ENCODE results near the gene SPAG16. TPM values are rescaled to one million over a fixed set of nuclear protein-coding genes. Genes with fewer than 3 reads are reported as not detected.
A peak's percentile ranks its signal among the peaks of the same experiment; 100 is the strongest.

The SPAG16 gene
- total and polyA plus RNA-seq, 2 of the 13 experiments (the other 11 are each of a cell fraction or from before 2014, with no cell fraction given): 9.6 to 26.5 TPM

GRCh38 chr2:214410918-214411554 lies 1126.8 kb downstream of the SPAG16 start, which contains the start of gene VWC2L (continued):
- TF ChIP-seq RERE (CRISPR knock-in tag; IDR thresholded peaks at IDR 0.05; ENCODE audit: low read depth) (no peak), ZNF253 (CRISPR knock-in tag; IDR thresholded peaks at IDR 0.05; ENCODE audit: borderline replicate concordance) (0 out of 2 replicates have a peak, but pooled peaks have one; percentile 71), ZNF607 (CRISPR knock-in tag; IDR thresholded peaks at IDR 0.05; ENCODE audit: borderline replicate concordance) (peak; percentile 98), YY1 (IDR thresholded peaks at IDR 0.05; ENCODE audit: insufficient read depth, insufficient replicate concordance, low read depth, low read length) (no peak), ZNF12 (CRISPR knock-in tag; IDR thresholded peaks at IDR 0.05) (peak; percentile 80), NFRKB (IDR thresholded peaks at IDR 0.05) (no peak), CCAR2 (optimal IDR thresholded peaks at IDR 0.05; ENCODE audit: low read depth, low read length) (no peak), NR0B2 (CRISPR knock-in tag; IDR thresholded peaks at IDR 0.05) (peak; percentile 63; the same call in 1 of the 2 replicates), ZNF580 (CRISPR knock-in tag; IDR thresholded peaks at IDR 0.05; ENCODE audit: borderline replicate concordance, low read depth) (peak; percentile 94), THAP7 (CRISPR knock-in tag; IDR thresholded peaks at IDR 0.05) (peak; percentile 69; the same call in 1 of the 2 replicates), ZNF136 (CRISPR knock-in tag; IDR thresholded peaks at IDR 0.05; ENCODE audit: low read depth) (0 out of 2 replicates have a peak, but pooled peaks have one; percentile 62), MAFF (IDR thresholded peaks at IDR 0.05; ENCODE audit: low read depth, low read length) (no peak), ZNF556 (CRISPR knock-in tag; IDR thresholded peaks at IDR 0.05; ENCODE audit: borderline replicate concordance) (no peak), IRF9 (CRISPR knock-in tag; IDR thresholded peaks at IDR 0.05; ENCODE audit: borderline replicate concordance) (0 out of 2 replicates have a peak, but pooled peaks have one; percentile 47), ZNF704 (CRISPR knock-in tag; IDR thresholded peaks at IDR 0.05; ENCODE audit: borderline replicate concordance) (0 out of 2 replicates have a peak, but pooled peaks have one; percentile 82), SNRNP70 (IDR thresholded peaks at IDR 0.05; ENCODE audit: low read depth, low read length) (no peak), GATAD2A (CRISPR knock-in tag; IDR thresholded peaks at IDR 0.05) (peak; percentile 54), KLF15 (CRISPR knock-in tag; IDR thresholded peaks at IDR 0.05; ENCODE audit: borderline replicate concordance) (peak; percentile 72; the same call in 1 of the 2 replicates), FOSL1 (CRISPR knock-in tag; IDR thresholded peaks at IDR 0.05; ENCODE audit: borderline replicate concordance) (no peak), ZNF101 (CRISPR knock-in tag; IDR thresholded peaks at IDR 0.05; ENCODE audit: borderline replicate concordance, low read depth) (no peak)
